Activated CD4-positive, alpha-beta T cell treated with anti-CD3 and anti-CD28 coated beads for 36 hours (primary cell): ENCODE measurements around the gene RUNDC3A. TPM values are rescaled to one million over a fixed set of nuclear protein-coding genes. Genes with fewer than 3 reads are reported as not detected.
"Not testable (repeated sequence)": the region's sequence is repeated elsewhere in the genome, so short reads cannot be mapped to it uniquely, and the experiment has no call there.

Experiments used
- ATAC-seq: fragments of 200-7000 bp; cut with Tn5 transposase; one replicate; pipeline ENCODE4 v1.10.0; 2021; ENCODE audit warnings: mild to moderate bottlenecking, moderate library complexity
- CTCF ChIA-PET: fragments of 350-600 bp; sonication (Branson Sonifier 250); formaldehyde crosslinking; loops from one replicate; lab custom pipeline; 2021; ENCODE audit warnings: antibody characterized with exemption; lab: Charles Lee
- POLR2A ChIA-PET: fragments of 350-600 bp; sonication (Branson Sonifier 250); formaldehyde crosslinking; loops from one replicate; lab custom pipeline; 2021; ENCODE audit warnings: antibody characterized with exemption, inconsistent platforms; lab: Charles Lee
- DNase-seq: peaks from one replicate; pipeline ENCODE4 v3.0.0-alpha.2; 2020
- H3K27ac Mint-ChIP-seq: one replicate; pipeline ENCODE4 v1.8.0; 2021; ENCODE audit warnings: mixed read lengths
- H3K27me3 Mint-ChIP-seq: one replicate; pipeline ENCODE4 v1.8.0; 2021; ENCODE audit warnings: mixed read lengths
- H3K36me3 Mint-ChIP-seq: one replicate; pipeline ENCODE4 v1.8.0; 2021; ENCODE audit warnings: low read depth, mixed read lengths
- H3K4me1 Mint-ChIP-seq: one replicate; pipeline ENCODE4 v1.8.0; 2021; ENCODE audit warnings: mixed read lengths
- H3K4me3 Mint-ChIP-seq: one replicate; pipeline ENCODE4 v1.8.0; 2021; ENCODE audit warnings: mild to moderate bottlenecking, moderate library complexity, mixed read lengths
- H3K9me3 Mint-ChIP-seq: one replicate; pipeline ENCODE4 v1.8.0; 2021; ENCODE audit warnings: low read depth, mixed read lengths
- intact Hi-C, 2 experiments: fragments of 100-400 bp; cut with DNase I in 1 of 2; cut with micrococcal nuclease in 1 of 2; formaldehyde crosslinking; loops; one replicate each; pipeline versions ENCODE4 v1.14.2 to v1.15.1; 2022 to 2024; cut with DNase I, micrococcal nuclease
- total RNA-seq, 2 experiments: library from RNA; stranded (reverse); gene quantifications; one replicate each; pipeline ENCODE4 v1.2.3, GENCODE V29; 2021

Gene RUNDC3A
- total RNA-seq, 2 experiments from 2014 or later: 0.11 TPM; not detected in 1

DNA sequence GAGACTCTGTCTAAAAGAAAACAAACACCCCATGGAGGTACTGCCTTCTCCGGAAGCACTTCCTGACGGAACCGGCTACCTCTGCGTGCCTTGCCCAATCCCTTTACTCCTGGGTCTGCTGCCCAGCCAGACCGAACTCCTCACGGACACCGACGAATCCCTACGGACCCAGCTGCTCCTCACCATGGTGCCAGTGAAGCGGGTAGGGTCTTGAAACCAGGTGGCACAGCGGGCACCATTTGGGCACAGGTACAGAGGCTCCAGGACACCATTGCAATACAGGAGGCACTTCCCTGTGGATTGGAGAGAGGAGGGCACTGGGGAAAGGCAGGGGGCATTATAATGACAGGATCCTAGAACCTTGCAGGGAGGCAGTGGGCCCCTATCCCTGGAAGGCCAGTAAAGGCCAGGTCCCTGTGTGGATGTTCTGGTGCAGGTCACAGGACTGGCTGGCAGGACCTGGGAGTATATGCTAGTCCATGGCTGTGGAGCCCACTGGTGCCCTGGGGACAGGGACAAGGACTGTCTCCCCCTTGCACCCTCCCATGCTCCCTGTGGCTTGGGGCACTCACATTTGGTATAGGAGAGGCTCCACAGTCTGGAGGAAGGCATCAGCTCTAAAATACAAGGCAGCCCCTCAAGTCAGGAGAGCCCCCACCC is 14.0 kb downstream of the RUNDC3A start:
- ATAC-seq: no peak

DNA sequence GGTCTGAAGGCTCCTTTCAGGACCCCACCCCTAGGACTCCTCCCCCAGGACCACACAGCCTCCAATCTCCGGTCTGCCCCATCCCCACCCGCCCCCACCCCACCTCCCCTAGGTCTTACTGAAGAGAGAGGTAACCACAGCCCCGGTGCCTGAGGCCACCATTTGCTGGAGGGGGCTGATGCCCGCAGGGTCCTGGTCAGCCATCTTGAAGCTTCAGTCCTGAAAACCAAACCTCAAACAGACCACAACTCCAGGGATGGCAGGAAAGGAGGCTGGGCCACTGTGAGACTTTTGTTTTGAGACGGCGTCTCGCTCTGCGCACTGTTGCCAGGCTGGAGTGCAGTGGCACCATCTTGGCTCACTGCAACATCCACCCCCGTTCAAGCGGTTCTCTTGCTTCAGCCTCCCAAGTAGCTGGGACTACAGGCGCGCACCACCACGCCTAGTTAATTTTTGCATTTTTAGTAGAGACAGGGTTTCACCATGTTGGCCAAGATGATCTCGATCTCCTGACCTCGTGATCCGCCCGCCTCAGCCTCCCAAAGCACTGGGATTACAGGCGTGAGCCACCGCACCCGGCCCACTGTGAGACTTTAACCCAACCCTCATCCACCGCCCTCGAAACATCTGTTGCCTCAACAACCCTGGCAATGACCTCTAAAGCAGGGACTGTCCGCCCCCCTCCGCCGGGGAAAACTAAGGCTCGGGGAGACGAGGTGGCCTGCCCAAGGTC is 15.1 kb downstream of the RUNDC3A start:
- Mint-ChIP-seq H3K9me3 (no peaks in the 10 kb centered on the region), H3K27ac (peak overlapping the region; percentile 38), H3K4me3 (peak overlapping the region; percentile 84), H3K4me1 (peaks cover 21% of the 10 kb centered on the region), H3K27me3 (no peaks in the 10 kb centered on the region), H3K36me3 (peaks cover 18% of the 10 kb centered on the region)
- ChIA-PET POLR2A (interaction anchor here (0.6 kb wide), 1 partner anchor 148 kb away, joined by 3 read pairs; no protein-coding TSS in a partner anchor), CTCF (interaction anchor here (1.1 to 1.5 kb wide), 4 partner anchors 9 to 114 kb away, joined by 3 to 5 read pairs (median 4); partner anchors contain the start of gene GRN)
- no peak for ATAC-seq
- DNase-seq: no peak
- intact Hi-C loops: loop anchor here (1.0 to 2.0 kb wide), 11 partner anchors 15 to 257 kb away; partner anchors contain the start of genes GRN (in 1 of the 2), HDAC5 (in 1 of the 2), HROB (in 1 of the 2) and LSM12 (in 1 of the 2)

More for the DNA sequence above, 14.0 kb downstream of the RUNDC3A start:
- Mint-ChIP-seq H3K27ac (no peak overlapping the region), H3K4me1 (peaks cover 16% of the 10 kb centered on the region), H3K27me3 (peaks cover 4% of the 10 kb centered on the region), H3K9me3 (no peaks in the 10 kb centered on the region), H3K4me3 (peak overlapping the region; percentile 23), H3K36me3 (peaks cover 18% of the 10 kb centered on the region)
- DNase-seq: no peak
- intact Hi-C loops: no loop called here
- CTCF ChIA-PET: interaction anchor here (0.7 to 2.0 kb wide), 2 partner anchors 9 to 107 kb away, joined by 3 to 8 read pairs; no protein-coding TSS in a partner anchor
- POLR2A ChIA-PET: no interaction called here

DNA sequence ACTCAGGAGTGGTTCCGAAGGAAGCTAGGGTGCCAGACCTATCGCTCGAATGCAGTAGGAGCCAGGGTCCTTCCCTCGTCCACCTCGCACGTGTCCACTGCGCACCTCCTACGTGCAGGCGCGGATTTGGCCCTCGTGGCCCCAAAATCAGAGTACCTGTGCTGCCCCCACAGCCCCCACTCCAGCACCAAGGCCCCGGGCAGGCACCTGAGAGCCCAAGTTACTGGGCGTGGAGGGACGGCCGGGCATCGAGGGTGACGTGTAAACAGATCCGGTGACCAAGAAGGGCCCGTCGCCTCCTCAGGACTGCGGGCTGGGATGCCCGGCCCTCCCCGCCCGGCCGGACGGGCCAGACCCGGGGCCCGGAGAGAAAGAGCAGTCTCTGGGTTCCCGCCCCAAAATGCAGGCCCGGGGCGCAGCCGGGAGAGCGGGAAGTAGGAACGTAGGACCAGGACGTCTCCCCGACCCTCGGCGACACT is 15.7 kb downstream of the RUNDC3A start:
- ChIA-PET POLR2A (interaction anchor here (0.6 kb wide), 1 partner anchor 149 kb away, joined by 3 read pairs; no protein-coding TSS in a partner anchor), CTCF (interaction anchor here (0.6 to 1.5 kb wide), 8 partner anchors 9 to 362 kb away, joined by 3 to 5 read pairs (median 4); partner anchors contain the start of gene GRN)
- H3K27me3 Mint-ChIP-seq: no peaks in the 10 kb centered on the region
- ATAC-seq: no peak
- H3K36me3 Mint-ChIP-seq: peaks cover 17% of the 10 kb centered on the region
- no peaks in the 10 kb centered on the region for H3K9me3 Mint-ChIP-seq
- intact Hi-C loops: loop anchor here (1.0 to 2.0 kb wide), 11 partner anchors 16 to 258 kb away; partner anchors contain the start of genes GRN (in 1 of the 2), HDAC5 (in 1 of the 2), HROB (in 1 of the 2) and LSM12 (in 1 of the 2)
- H3K27ac Mint-ChIP-seq: no peak overlapping the region
- peak; percentile 35 for DNase-seq
- peaks cover 21% of the 10 kb centered on the region for H3K4me1 Mint-ChIP-seq
- peak overlapping the region; percentile 84 for H3K4me3 Mint-ChIP-seq

DNA sequence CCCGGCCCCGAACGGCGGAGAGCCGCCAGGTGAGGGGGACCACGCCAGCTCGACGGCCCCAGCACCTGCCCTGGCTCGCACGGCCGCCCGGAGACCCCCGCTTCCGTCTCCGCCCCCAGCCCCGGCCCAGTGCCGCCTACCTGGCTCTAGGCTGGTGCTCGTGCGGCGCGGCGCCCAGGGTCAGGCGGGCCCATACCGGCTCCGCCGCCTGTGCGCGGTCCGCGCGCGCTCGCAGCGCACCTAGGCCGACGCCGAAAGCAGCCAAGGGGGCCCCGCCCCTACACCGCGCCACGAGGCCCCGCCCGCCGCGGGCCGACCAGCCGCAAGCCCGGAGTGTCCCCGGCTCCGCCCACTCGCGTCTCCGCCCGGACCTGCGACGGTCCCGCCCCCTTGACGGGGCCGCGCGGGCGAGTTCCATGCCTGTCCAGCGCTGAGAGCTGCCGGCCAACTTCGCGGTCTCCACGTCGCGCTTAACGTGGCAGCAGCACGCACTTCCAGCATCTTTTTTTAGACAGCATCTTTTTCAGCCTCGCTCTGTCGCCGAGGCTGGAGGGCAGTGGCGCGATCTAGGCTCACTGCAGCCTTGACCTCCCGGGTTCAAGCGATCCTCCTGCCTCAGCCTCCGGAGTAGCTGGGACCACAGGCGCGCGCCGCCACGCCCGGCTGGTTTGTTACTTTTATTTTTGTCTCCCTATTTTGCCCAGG is 16.3 kb downstream of the RUNDC3A start, which contains the start of gene SLC25A39:
TSS of gene SLC25A39 (minus strand) at position 253 of the 705 bp plus-strand sequence. CDS start 1,261 bp downstream, outside the sequence.
- Mint-ChIP-seq H3K4me1 (peaks cover 21% of the 10 kb centered on the region), H3K36me3 (peaks cover 12% of the 10 kb centered on the region), H3K4me3 (peak within 1 kb of the TSS; percentile 84), H3K9me3 (no peaks in the 10 kb centered on the region), H3K27ac (peak within 1 kb of the TSS; percentile 94), H3K27me3 (no peaks in the 10 kb centered on the region)
- peak; percentile 97 for DNase-seq
- intact Hi-C loops: loop anchor here (1.0 to 5.0 kb wide), 14 partner anchors 16 to 573 kb away; partner anchors contain the start of genes HDAC5 (in 2 of the 2), EFTUD2 (in 1 of the 2), GRN (in 1 of the 2) and HROB (in 1 of the 2)
- peak; percentile 74 for ATAC-seq
- POLR2A ChIA-PET: interaction anchor here (0.8 to 1.3 kb wide), 2 partner anchors 106 to 115 kb away, joined by 3 to 5 read pairs; no protein-coding TSS in a partner anchor
- CTCF ChIA-PET: interaction anchor here (0.6 to 1.1 kb wide), 5 partner anchors 11 to 361 kb away, joined by 3 to 5 read pairs (median 4); no protein-coding TSS in a partner anchor

DNA sequence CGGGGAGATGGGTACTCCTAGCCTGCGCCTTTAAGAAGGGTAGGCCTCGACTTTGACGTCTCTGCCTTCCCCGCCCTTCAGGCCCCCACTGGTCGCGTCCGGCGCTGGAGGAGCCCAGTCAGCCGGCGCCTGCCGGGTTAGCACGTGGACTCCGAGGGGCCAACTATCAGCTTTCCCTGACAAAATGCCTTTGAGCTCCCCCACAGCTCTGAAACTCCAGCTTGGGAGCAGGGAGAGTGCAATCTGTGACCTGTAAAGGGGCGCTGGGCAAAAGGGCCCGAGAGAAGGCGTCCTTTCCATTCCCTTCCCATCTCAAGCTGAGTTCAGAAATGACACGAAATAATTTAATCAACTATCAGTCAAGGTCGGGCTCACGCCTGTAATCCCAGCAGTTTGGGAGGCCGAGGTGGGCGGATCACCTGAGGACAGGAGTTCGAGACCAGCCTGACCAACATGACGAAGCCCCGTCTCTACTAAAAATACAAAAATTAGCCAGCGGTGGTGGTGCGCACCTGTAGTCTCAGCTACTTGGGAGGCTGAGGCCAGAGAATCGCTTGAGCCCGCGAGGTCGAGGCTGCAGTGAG is 18.6 kb downstream of the RUNDC3A start:
- H3K27ac Mint-ChIP-seq: peak overlapping the region; percentile 87
- POLR2A ChIA-PET: interaction anchor here (0.5 to 1.0 kb wide), 6 partner anchors 102 to 859 kb away, joined by 3 to 11 read pairs (median 6); partner anchors contain the start of gene TMUB2
- DNase-seq (peak; percentile 95), ATAC-seq (peak; percentile 73)
- H3K36me3 Mint-ChIP-seq: peaks cover 4% of the 10 kb centered on the region
- peaks cover 25% of the 10 kb centered on the region for H3K4me1 Mint-ChIP-seq
- peak overlapping the region; percentile 84 for H3K4me3 Mint-ChIP-seq
- CTCF ChIA-PET: interaction anchor here (0.6 to 1.5 kb wide), 15 partner anchors 10 to 391 kb away, joined by 3 to 16 read pairs (median 4); partner anchors contain the start of genes FAM171A2, GRN, HDAC5 and UBTF
- intact Hi-C loops: loop anchor here (1.0 to 5.0 kb wide), 4 partner anchors 125 to 570 kb away; partner anchors contain the start of genes EFTUD2 (in 1 of the 2), HDAC5 (in 1 of the 2) and TMUB2 (in 1 of the 2)
- no peaks in the 10 kb centered on the region for H3K27me3 Mint-ChIP-seq
- no peaks in the 10 kb centered on the region for H3K9me3 Mint-ChIP-seq

DNA sequence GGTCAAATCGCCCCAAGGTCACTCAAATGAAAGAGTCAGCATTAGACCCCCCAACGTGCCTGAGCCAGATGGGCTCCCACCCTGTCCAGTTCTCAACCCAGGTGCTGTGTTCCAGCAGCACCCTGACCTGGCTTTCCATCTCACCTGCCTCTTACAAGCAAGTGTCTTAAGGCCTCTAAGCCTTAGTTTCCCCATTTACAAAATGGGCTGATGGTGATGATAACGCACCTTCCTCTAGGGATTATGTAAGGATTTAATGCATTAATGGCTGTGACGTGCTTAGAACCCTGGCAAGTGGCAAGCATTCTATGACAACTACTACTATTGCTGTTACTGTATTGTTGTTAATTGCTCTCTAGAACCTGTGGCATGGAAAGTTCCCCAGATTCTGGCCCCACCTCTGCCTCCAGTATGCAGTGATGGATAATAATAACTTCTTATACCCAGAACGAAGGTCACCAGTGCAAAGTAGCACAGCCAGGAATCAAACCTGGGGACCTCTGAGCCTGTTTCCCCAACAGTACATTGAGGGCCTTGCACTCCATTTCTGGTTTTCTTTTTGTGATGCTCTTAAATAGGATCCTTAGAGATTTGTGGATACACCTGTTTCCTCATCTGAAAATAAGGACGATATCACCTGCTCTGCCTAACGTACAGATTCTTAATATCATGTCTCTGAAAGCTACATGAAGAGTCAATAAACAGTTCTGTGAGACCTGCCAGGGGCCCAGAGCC is 19.5 kb downstream of the RUNDC3A start:
- Mint-ChIP-seq H3K4me3 (no peak overlapping the region), H3K4me1 (peaks cover 23% of the 10 kb centered on the region), H3K27me3 (no peaks in the 10 kb centered on the region), H3K36me3 (peaks cover 3% of the 10 kb centered on the region), H3K9me3 (no peaks in the 10 kb centered on the region), H3K27ac (peak overlapping the region; percentile 42)
- CTCF ChIA-PET: interaction anchor here (0.9 to 1.1 kb wide), 3 partner anchors 14 to 118 kb away, joined by 4 to 5 read pairs (median 5); no protein-coding TSS in a partner anchor
- DNase-seq (no peak), ATAC-seq (no peak)
- intact Hi-C loops: loop anchor here (5.0 kb wide), 3 partner anchors 126 to 569 kb away; partner anchors contain the start of genes EFTUD2 (in 1 of the 2) and HDAC5 (in 1 of the 2)
- POLR2A ChIA-PET: no interaction called here

DNA sequence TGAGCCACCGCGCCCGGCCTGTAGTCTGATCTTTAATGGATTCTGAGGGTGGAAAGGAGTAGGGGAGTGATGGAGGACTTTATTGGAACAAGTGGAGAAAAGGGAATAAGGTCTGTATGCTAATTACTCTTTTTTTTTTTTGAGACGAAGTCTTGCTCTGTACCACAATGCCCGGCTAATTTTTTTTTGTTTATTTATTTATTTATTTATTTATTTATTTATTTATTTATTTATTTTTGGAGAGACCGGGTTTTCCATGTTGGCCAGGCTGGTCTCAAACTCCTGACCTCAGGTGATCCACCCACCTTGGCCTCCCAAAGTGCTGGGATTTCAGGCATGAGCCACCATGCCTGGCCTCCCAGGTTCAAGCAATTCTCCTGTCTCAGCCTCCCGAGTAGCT is 21.1 kb downstream of the RUNDC3A start:
- intact Hi-C loops: loop anchor here (5.0 kb wide), 3 partner anchors 127 to 568 kb away; partner anchors contain the start of genes EFTUD2 (in 1 of the 2) and HDAC5 (in 1 of the 2)
- CTCF ChIA-PET: interaction anchor here (0.6 to 6.7 kb wide), 6 partner anchors 15 to 206 kb away, joined by 3 to 40 read pairs (median 6); partner anchors contain the start of genes GRN and HDAC5
- not testable (repeated sequence) for ATAC-seq, H3K27me3 Mint-ChIP-seq, H3K4me3 Mint-ChIP-seq, H3K36me3 Mint-ChIP-seq, H3K9me3 Mint-ChIP-seq, H3K27ac Mint-ChIP-seq, DNase-seq
- peaks cover 17% of the 10 kb centered on the region for H3K4me1 Mint-ChIP-seq
- POLR2A ChIA-PET: interaction anchor here (0.6 to 1.0 kb wide), 3 partner anchors 13 to 120 kb away, joined by 3 to 6 read pairs (median 4); no protein-coding TSS in a partner anchor

DNA sequence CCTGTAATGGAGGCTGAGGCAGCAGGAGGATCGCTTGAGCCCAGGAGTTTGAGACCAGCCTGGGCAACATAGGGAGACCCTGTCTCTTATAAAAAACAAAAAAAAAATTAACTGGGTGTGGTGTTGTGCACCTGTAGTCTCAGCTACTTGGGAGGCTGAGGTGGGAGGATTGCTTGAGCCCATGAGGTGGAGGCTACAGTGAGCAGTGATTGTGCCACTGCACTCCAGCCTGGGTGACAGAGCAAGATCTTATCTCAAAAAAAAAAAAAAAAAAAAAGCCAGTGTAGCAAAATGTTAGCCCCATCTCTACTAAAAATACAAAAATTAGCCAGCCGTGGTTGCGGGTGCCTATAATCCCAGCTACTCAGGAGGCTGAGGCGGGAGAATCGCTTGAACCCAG is 21.9 kb downstream of the RUNDC3A start:
- H3K27ac Mint-ChIP-seq, H3K4me3 Mint-ChIP-seq, ATAC-seq, H3K9me3 Mint-ChIP-seq, H3K36me3 Mint-ChIP-seq, intact Hi-C loops, H3K27me3 Mint-ChIP-seq, DNase-seq: not testable (repeated sequence)
- H3K4me1 Mint-ChIP-seq: peaks cover 17% of the 10 kb centered on the region
- ChIA-PET POLR2A (interaction anchor here (0.6 kb wide), 1 partner anchor 32 kb away, joined by 3 read pairs; no protein-coding TSS in a partner anchor), CTCF (interaction anchor here (0.6 to 6.7 kb wide), 22 partner anchors 8 to 215 kb away, joined by 3 to 43 read pairs (median 6); partner anchors contain the start of genes GRN, HDAC5 and TMUB2)
